Measurements from ENCODE around the gene MST1R.
"Not testable (repeated sequence)": the region's sequence is repeated elsewhere in the genome, so short reads cannot be mapped to it uniquely, and the experiment has no call there.

Gene MST1R

GRCh38 chr3:49937090-49937489, 33.4 kb upstream of the MST1R start:
- ATAC-seq, result no peak
- TF ChIP-seq ZFP3 (CRISPR knock-in tag; IDR thresholded peaks at IDR 0.05), result no peak
- TF ChIP-seq ZNF70 (CRISPR knock-in tag; IDR thresholded peaks at IDR 0.05), result no peak
- TF ChIP-seq ZNF8 (CRISPR knock-in tag; IDR thresholded peaks at IDR 0.05), result no peak
- no peak for TF ChIP-seq GLIS3 (CRISPR knock-in tag; IDR thresholded peaks at IDR 0.05)
- no peak for TF ChIP-seq OSR1 (CRISPR knock-in tag; IDR thresholded peaks at IDR 0.05)
- TF ChIP-seq ZFP30 (CRISPR knock-in tag; IDR thresholded peaks at IDR 0.05), result no peak
- no peak for TF ChIP-seq BACH2 (CRISPR knock-in tag; IDR thresholded peaks at IDR 0.05; ENCODE audit: borderline replicate concordance)
- TF ChIP-seq SNAI2 (CRISPR knock-in tag; IDR thresholded peaks at IDR 0.05), result no peak
- TF ChIP-seq ZNF565 (CRISPR knock-in tag; conservative IDR thresholded peaks at IDR 0.05; ENCODE audit: low read depth), result no peak
- TF ChIP-seq ZC3H10 (CRISPR knock-in tag; IDR thresholded peaks at IDR 0.05), result no peak
- no peak for TF ChIP-seq TCF4 (CRISPR knock-in tag; IDR thresholded peaks at IDR 0.05; ENCODE audit: borderline replicate concordance)
- TF ChIP-seq PATZ1 (CRISPR knock-in tag; IDR thresholded peaks at IDR 0.05; ENCODE audit: borderline replicate concordance), result no peak
- TF ChIP-seq POU6F1 (CRISPR knock-in tag; IDR thresholded peaks at IDR 0.05; ENCODE audit: borderline replicate concordance, low read depth), result no peak
- TF ChIP-seq ESRRG (CRISPR knock-in tag; IDR thresholded peaks at IDR 0.05), result no peak
- no peak for TF ChIP-seq RARB (CRISPR knock-in tag; IDR thresholded peaks at IDR 0.05)

- ATAC-seq, result not testable (repeated sequence)
These were observed 28.6 kb upstream of the MST1R start for GRCh38 chr3:49932281-49932680.

- TF ChIP-seq OSR1 (CRISPR knock-in tag; IDR thresholded peaks at IDR 0.05) (no peak), RARB (CRISPR knock-in tag; IDR thresholded peaks at IDR 0.05) (no peak), SNAI2 (CRISPR knock-in tag; IDR thresholded peaks at IDR 0.05) (no peak), TCF4 (CRISPR knock-in tag; IDR thresholded peaks at IDR 0.05; ENCODE audit: borderline replicate concordance) (no peak), POU6F1 (CRISPR knock-in tag; IDR thresholded peaks at IDR 0.05; ENCODE audit: borderline replicate concordance, low read depth) (no peak), CSDC2 (CRISPR knock-in tag; IDR thresholded peaks at IDR 0.05) (no peak), ZNF565 (CRISPR knock-in tag; conservative IDR thresholded peaks at IDR 0.05; ENCODE audit: low read depth) (no peak), ZFP3 (CRISPR knock-in tag; IDR thresholded peaks at IDR 0.05) (no peak), ZNF8 (CRISPR knock-in tag; IDR thresholded peaks at IDR 0.05) (no peak), ZNF70 (CRISPR knock-in tag; IDR thresholded peaks at IDR 0.05) (no peak), ZFP30 (CRISPR knock-in tag; IDR thresholded peaks at IDR 0.05) (no peak), ZC3H10 (CRISPR knock-in tag; IDR thresholded peaks at IDR 0.05) (no peak), PATZ1 (CRISPR knock-in tag; IDR thresholded peaks at IDR 0.05; ENCODE audit: borderline replicate concordance) (no peak)
- no peak for ATAC-seq
These were observed 27.2 kb upstream of the MST1R start for GRCh38 chr3:49930922-49931321.

GRCh38 chr3:49930168-49930690, 26.6 kb upstream of the MST1R start:
- no peak for ATAC-seq

GRCh38 chr3:49929291-49930167, 25.9 kb upstream of the MST1R start, which contains the start of gene MON1A:
MON1A (minus strand) TSS chr3:49929811; CDS start chr3:49913346, 16,465 bp downstream.
- ATAC-seq, result peak; percentile 98
- no peak for TF ChIP-seq BACH2 (CRISPR knock-in tag; IDR thresholded peaks at IDR 0.05; ENCODE audit: borderline replicate concordance)
- no peak for TF ChIP-seq TSHZ2 (CRISPR knock-in tag; IDR thresholded peaks at IDR 0.05)
- TF ChIP-seq OSR1 (CRISPR knock-in tag; IDR thresholded peaks at IDR 0.05), result no peak
- no peak for TF ChIP-seq ESRRG (CRISPR knock-in tag; IDR thresholded peaks at IDR 0.05)
- no peak for TF ChIP-seq PATZ1 (CRISPR knock-in tag; IDR thresholded peaks at IDR 0.05; ENCODE audit: borderline replicate concordance)
- TF ChIP-seq ZNF8 (CRISPR knock-in tag; IDR thresholded peaks at IDR 0.05), result no peak
- TF ChIP-seq PPARA (CRISPR knock-in tag; IDR thresholded peaks at IDR 0.05; ENCODE audit: borderline replicate concordance), result no peak

More at GRCh38 chr3:49930168-49930690, 26.6 kb upstream of the MST1R start:
- TF ChIP-seq ZNF8 (CRISPR knock-in tag; IDR thresholded peaks at IDR 0.05) (no peak), BACH2 (CRISPR knock-in tag; IDR thresholded peaks at IDR 0.05; ENCODE audit: borderline replicate concordance) (no peak)
